Testis (tissue), 3 donors: Measurements from ENCODE around the gene PRDM9. TPM values are rescaled to one million over a fixed set of nuclear protein-coding genes. Genes with fewer than 3 reads are reported as not detected.
"Not testable (repeated sequence)": the region's sequence is repeated elsewhere in the genome, so short reads cannot be mapped to it uniquely, and the experiment has no call there.

Experiments used
- DNase-seq: peaks from one replicate; pipeline ENCODE4 v3.0.0-alpha.2; 2019
- H3K27ac ChIP-seq, 2 donors: fragments of 200-600 bp; sonication (generic); one replicate each; pipeline ENCODE4 v1.5.1; 2019
- H3K27me3 ChIP-seq: fragments of 200-600 bp; sonication (generic); one replicate; pipeline ENCODE4 v1.5.1; 2019
- H3K36me3 ChIP-seq: fragments of 200-600 bp; sonication (generic); one replicate; pipeline ENCODE4 v1.5.1; 2017; ENCODE audit warnings: low read depth; ENCODE audit errors: missing control alignments
- H3K4me1 ChIP-seq: fragments of 200-600 bp; sonication (generic); one replicate; pipeline ENCODE4 v1.5.1; 2019
- H3K4me3 ChIP-seq, 2 donors: fragments of 200-600 bp; sonication (generic); one replicate each; pipeline ENCODE4 v1.5.1; 2017 to 2019
- H3K9me3 ChIP-seq: fragments of 200-600 bp; sonication (generic); one replicate; pipeline ENCODE4 v1.5.1; 2017
- CTCF ChIP-seq, 3 experiments: fragments of 450-650 bp in 2 of 3; fragments of 200-600 bp in 1 of 3; sonication (generic) in 1 of 3; IDR thresholded peaks; one replicate each; pipeline ENCODE4 v1.5.1; 2016 to 2019; ENCODE audit warnings: antibody characterized with exemption in 3 of 3, mild to moderate bottlenecking in 2 of 3, moderate library complexity in 1 of 3
- POLR2A ChIP-seq: fragments of 450-650 bp; IDR thresholded peaks from one replicate; pipeline ENCODE4 v1.6.1; 2017; ENCODE audit warnings: antibody characterized with exemption, mild to moderate bottlenecking, moderate library complexity
- WGBS, 2 donors: methylation state at CpG; one replicate each; pipeline ENCODE4 v1.1.5; 2018; 5-methylcytosine and 5-hydroxymethylcytosine counted together
- intact Hi-C: fragments of 100-400 bp; cut with DNase I; formaldehyde crosslinking; loops from one replicate; pipeline ENCODE4 v1.15.1; 2023; ENCODE audit warnings: low total_unique reads
- polyA plus RNA-seq: library from polyadenylated mRNA; stranded (reverse); fragments of 350-450 nt; fragmentation: Illumina TruSeq; extraction: RNeasy Lipid Tissue Mini Kit (QIAGEN cat#74804); gene quantifications from one replicate; pipeline ENCODE4 v1.2.3, GENCODE V29; 2014; ENCODE audit warnings: low read depth, low replicate concordance; ENCODE audit not compliant: insufficient read depth
- total RNA-seq, 2 donors: library from RNA; depleted of rRNA; stranded (reverse); fragments of >200 nt; gene quantifications; one replicate each; pipeline ENCODE4 v1.2.3, GENCODE V29; 2016

PRDM9 gene
- total and polyA plus RNA-seq, 3 donors from 2014 or later = 4.4 to 10.2 (median 6.8) TPM

- Histone ChIP-seq H3K4me3 (no peak overlapping the region), H3K27ac (no peak overlapping the region), H3K27me3 (no peaks in the 10 kb centered on the region), H3K9me3 (no peaks in the 10 kb centered on the region), H3K36me3 (no peaks in the 10 kb centered on the region), H3K4me1 (no peaks in the 10 kb centered on the region)
- TF ChIP-seq POLR2A (no peak), CTCF (IDR thresholded peaks at IDR 0.05) (no peak)
- 80 to 90% methylated on average over 2 of the region's 2 CpGs for whole genome bisulfite sequencing, 2 donors
- no peak for DNase-seq
- intact Hi-C loops = no loop called here
These were observed 24.3 kb upstream of the PRDM9 start for GRCh38 chr5:23483090-23483489.

- H3K27me3 ChIP-seq = no peaks in the 10 kb centered on the region
- WGBS, 2 donors = 82 to 83% methylated on average over 5 of the region's 5 CpGs
- TF ChIP-seq CTCF (IDR thresholded peaks at IDR 0.05) (no peak), POLR2A (no peak)
- DNase-seq = no peak
- no peak overlapping the region for H3K4me3 ChIP-seq
- no peaks in the 10 kb centered on the region for H3K4me1 ChIP-seq
- intact Hi-C loops = no loop called here
- no peaks in the 10 kb centered on the region for H3K9me3 ChIP-seq
- H3K36me3 ChIP-seq = no peaks in the 10 kb centered on the region
- H3K27ac ChIP-seq = no peak overlapping the region
These were observed 23.3 kb upstream of the PRDM9 start for GRCh38 chr5:23484096-23484495.

- DNase-seq, H3K9me3 ChIP-seq, H3K27me3 ChIP-seq, H3K36me3 ChIP-seq, H3K4me1 ChIP-seq, H3K4me3 ChIP-seq, H3K27ac ChIP-seq, intact Hi-C loops: not testable (repeated sequence)
- WGBS, 2 donors = 85 to 88% methylated on average over 2 of the region's 2 CpGs
These were observed 21.2 kb upstream of the PRDM9 start for GRCh38 chr5:23486227-23486626.

GRCh38 chr5:23490993-23491392 is 16.4 kb upstream of the PRDM9 start:
- Histone ChIP-seq H3K36me3 (no peaks in the 10 kb centered on the region), H3K9me3 (no peaks in the 10 kb centered on the region), H3K4me1 (no peaks in the 10 kb centered on the region), H3K4me3 (no peak overlapping the region), H3K27ac (no peak overlapping the region), H3K27me3 (no peaks in the 10 kb centered on the region)
- intact Hi-C loops = no loop called here
- no peak for TF ChIP-seq POLR2A
- WGBS, 2 donors = 53 to 94% methylated on average over 1 of the region's 1 CpG
- DNase-seq = no peak

- no peak for DNase-seq
- H3K27me3 ChIP-seq = no peaks in the 10 kb centered on the region
- WGBS, 2 donors = 81 to 85% methylated on average over 1 of the region's 1 CpG
- H3K9me3 ChIP-seq = no peaks in the 10 kb centered on the region
- no peak overlapping the region for H3K4me3 ChIP-seq
- intact Hi-C loops = no loop called here
- TF ChIP-seq CTCF (IDR thresholded peaks at IDR 0.05) = no peak
- TF ChIP-seq POLR2A = no peak
- no peaks in the 10 kb centered on the region for H3K36me3 ChIP-seq
- H3K4me1 ChIP-seq = no peaks in the 10 kb centered on the region
- no peak overlapping the region for H3K27ac ChIP-seq
These were observed 12.9 kb upstream of the PRDM9 start for GRCh38 chr5:23494558-23494957.

- TF ChIP-seq POLR2A (no peak), CTCF (IDR thresholded peaks at IDR 0.05) (no peak)
- Histone ChIP-seq H3K9me3 (no peaks in the 10 kb centered on the region), H3K36me3 (no peaks in the 10 kb centered on the region), H3K4me3 (no peak overlapping the region), H3K27me3 (no peaks in the 10 kb centered on the region), H3K27ac (no peak overlapping the region), H3K4me1 (no peaks in the 10 kb centered on the region)
- intact Hi-C loops = no loop called here
- DNase-seq = no peak
- 86 to 98% methylated on average over 1 of the region's 1 CpG for WGBS, 2 donors
These were observed 10.8 kb upstream of the PRDM9 start for GRCh38 chr5:23496576-23496975.
